HEK293 (cell line): ENCODE data around the gene NBPF8.
"Not testable (repeated sequence)": the region's sequence is repeated elsewhere in the genome, so short reads cannot be mapped to it uniquely, and the experiment has no call there.

Source experiments
- CTCF ChIA-PET: fragments of 350-600 bp; formaldehyde crosslinking; extraction: SDS; loops from one replicate; lab custom pipeline; 2021; ENCODE audit warnings: antibody characterized with exemption; lab: Yijun Ruan, JAX
- POLR2A ChIA-PET: fragments of 300-600 bp; formaldehyde crosslinking; extraction: SDS; loops from one replicate; lab custom pipeline; 2020; ENCODE audit warnings: antibody characterized with exemption, inconsistent platforms; lab: Yijun Ruan, JAX
- H3K27ac ChIP-seq: fragments of 200-500 bp; sonication (Bioruptor generic); 2 replicates; pipeline ENCODE4 v1.5.1; 2014; ENCODE audit warnings: low read depth, low read length, control low read depth, inconsistent platforms; ENCODE audit errors: extremely low read depth
- H3K36me3 ChIP-seq, 2 experiments: fragments of 200-500 bp in 1 of 2; sonication (Bioruptor generic) in 1 of 2; 1 replicate in 1 of 2; 2 replicates in 1 of 2; pipeline ENCODE4 v1.5.1; 2014 to 2017; ENCODE audit warnings: inconsistent platforms in 2 of 2, low read length in 2 of 2; ENCODE audit not compliant: control insufficient read depth in 2 of 2, insufficient read depth in 1 of 2
- H3K4me1 ChIP-seq: fragments of 200-500 bp; sonication (Bioruptor generic); 2 replicates; pipeline ENCODE4 v1.5.1; 2014; ENCODE audit warnings: mild to moderate bottlenecking, low read length, inconsistent platforms; ENCODE audit not compliant: control insufficient read depth, insufficient read depth
- H3K4me3 ChIP-seq: 2 replicates; pipeline ENCODE4 v1.5.1; 2011; ENCODE audit warnings: low read depth, mild to moderate bottlenecking, control low read depth, low read length, moderate library complexity
- H3K9me3 ChIP-seq: fragments of 200-500 bp; sonication (Bioruptor generic); 2 replicates; pipeline ENCODE4 v1.5.1; 2014; ENCODE audit warnings: low read depth, low read length, inconsistent platforms; ENCODE audit not compliant: control insufficient read depth, insufficient read depth
- PRDM10 ChIP-seq: fragments of 450-650 bp; formaldehyde crosslinking; IDR thresholded peaks from 2 replicates; pipeline ENCODE4 v1.5.1; 2016; ENCODE audit warnings: missing biosample characterization, missing genetic modification characterization
- SP2 ChIP-seq: fragments of 450-650 bp; formaldehyde crosslinking; IDR thresholded peaks from 2 replicates; pipeline ENCODE4 v1.5.1; 2016; ENCODE audit warnings: missing biosample characterization, missing genetic modification characterization
- ZNF24 ChIP-seq: fragments of 450-650 bp; formaldehyde crosslinking; IDR thresholded peaks from 2 replicates; pipeline ENCODE4 v1.5.1; 2016; ENCODE audit warnings: missing biosample characterization, missing genetic modification characterization
- ZNF629 ChIP-seq: fragments of 450-650 bp; formaldehyde crosslinking; IDR thresholded peaks from 2 replicates; pipeline ENCODE4 v1.5.1; 2017; ENCODE audit warnings: missing biosample characterization, missing genetic modification characterization

NBPF8 gene

GRCh38 chr1:120415492-120415961 lies 692 bp downstream of the NBPF8 start (continued):
- TF ChIP-seq ZNF24 (tag by site-specific recombination): 0 out of 2 replicates have a peak, but pooled peaks have one; percentile 55
- 0 out of 2 replicates have a peak, but pooled peaks have one; percentile 22 for TF ChIP-seq SP2 (tag by site-specific recombination)
- TF ChIP-seq PRDM10 (tag by site-specific recombination): peak; percentile 52
- TF ChIP-seq ZNF629: peak; percentile 33; the same call in 1 of the 2 replicates

GRCh38 chr1:120425063-120425462 lies 10.2 kb downstream of the NBPF8 start:
- H3K36me3 ChIP-seq: peaks cover 0 to 17% of the 10 kb centered on the region in 2 experiments; a peak in 1 of 3 replicates
- H3K4me1 ChIP-seq, POLR2A ChIA-PET, H3K9me3 ChIP-seq, CTCF ChIA-PET, H3K27ac ChIP-seq, H3K4me3 ChIP-seq: not testable (repeated sequence)

GRCh38 chr1:120431626-120432025 lies 16.8 kb downstream of the NBPF8 start:
- H3K9me3 ChIP-seq, H3K4me1 ChIP-seq, POLR2A ChIA-PET, H3K27ac ChIP-seq, CTCF ChIA-PET, H3K4me3 ChIP-seq, H3K36me3 ChIP-seq: not testable (repeated sequence)

GRCh38 chr1:120433831-120434230 lies 19.0 kb downstream of the NBPF8 start:
- POLR2A ChIA-PET, H3K36me3 ChIP-seq, H3K27ac ChIP-seq, H3K4me1 ChIP-seq, H3K9me3 ChIP-seq, H3K4me3 ChIP-seq, CTCF ChIA-PET: not testable (repeated sequence)

GRCh38 chr1:120449124-120449523 lies 34.3 kb downstream of the NBPF8 start:
- H3K9me3 ChIP-seq, H3K27ac ChIP-seq, POLR2A ChIA-PET, H3K4me1 ChIP-seq, CTCF ChIA-PET, H3K4me3 ChIP-seq: not testable (repeated sequence)
- H3K36me3 ChIP-seq: peaks cover 0 to 13% of the 10 kb centered on the region in 2 experiments; a peak in 1 of 3 replicates
